SK-N-SH (cell line): ENCODE results near the gene TPCN2. TPM values are rescaled to one million over a fixed set of nuclear protein-coding genes. Genes with fewer than 3 reads are reported as not detected.

Experiments
- CTCF ChIA-PET: fragments of 300-600, 350-600 bp; formaldehyde crosslinking; extraction: SDS; loops from one replicate; lab custom pipeline; 2021; lab: Yijun Ruan, JAX
- POLR2A ChIA-PET: fragments of 350-600 bp; sonication (Branson Sonifier 250); formaldehyde crosslinking; extraction: SDS; loops from one replicate; lab custom pipeline; 2020; ENCODE audit warnings: antibody characterized with exemption, inconsistent platforms; lab: Yijun Ruan, JAX
- DNase-seq: peaks from one replicate; pipeline ENCODE4 v3.0.0; 2012
- H2AFZ ChIP-seq: fragments of 200-600 bp; sonication (generic); 2 replicates; pipeline ENCODE4 v1.8.1; 2016; ENCODE audit warnings: antibody characterized with exemption, mild to moderate bottlenecking, low read depth
- H3F3A ChIP-seq: fragments of 200-600 bp; sonication (generic); replicated peaks from 2 replicates; pipeline ENCODE3; 2016; ENCODE audit warnings: antibody characterized with exemption, mild to moderate bottlenecking; ENCODE audit not compliant: insufficient read depth
- H3K27ac ChIP-seq, 2 experiments: fragments of 200-500 bp in 1 of 2; fragments of 200-600 bp in 1 of 2; sonication (Bioruptor generic) in 1 of 2; sonication (generic), shearing (Covaris generic) in 1 of 2; 2 replicates each; pipeline versions ENCODE4 v1.5.1 to v1.6.1; 2014 to 2016; ENCODE audit warnings: low read depth in 2 of 2, inconsistent platforms in 1 of 2, low read length in 1 of 2, mild to moderate bottlenecking in 1 of 2, mixed read lengths in 1 of 2
- H3K27me3 ChIP-seq: fragments of 200-600 bp; sonication (generic), shearing (Covaris generic); 2 replicates; pipeline ENCODE4 v1.6.1; 2016; ENCODE audit warnings: mixed run types; ENCODE audit not compliant: insufficient read depth
- H3K36me3 ChIP-seq, 2 experiments: fragments of 200-500 bp in 1 of 2; fragments of 200-600 bp in 1 of 2; sonication (Bioruptor generic) in 1 of 2; sonication (generic) in 1 of 2; replicated peaks in 1 of 2; 2 replicates each; pipeline versions ENCODE3 to v1.5.1; 2014 to 2016; ENCODE audit warnings: low read length in 1 of 2, mild to moderate bottlenecking in 1 of 2; ENCODE audit not compliant: insufficient read depth in 2 of 2, control insufficient read depth in 1 of 2
- H3K4me1 ChIP-seq, 2 experiments: fragments of 200-500 bp in 1 of 2; fragments of 200-600 bp in 1 of 2; sonication (Bioruptor generic) in 1 of 2; sonication (generic), shearing (Covaris generic) in 1 of 2; 2 replicates each; pipeline versions ENCODE4 v1.5.1 to v1.6.1; 2014 to 2016; ENCODE audit warnings: low read depth in 1 of 2, low read length in 1 of 2, mixed run types in 1 of 2; ENCODE audit not compliant: insufficient read depth in 2 of 2, control insufficient read depth in 1 of 2
- H3K4me2 ChIP-seq: fragments of 200-600 bp; sonication (generic), shearing (Covaris generic); 2 replicates; pipeline ENCODE4 v1.6.1; 2017; ENCODE audit warnings: mixed run types
- H3K4me3 ChIP-seq, 2 experiments: fragments of 200-500 bp in 1 of 2; fragments of 200-600 bp in 1 of 2; sonication (Bioruptor generic) in 1 of 2; sonication (generic), shearing (Covaris generic) in 1 of 2; 2 replicates each; pipeline versions ENCODE4 v1.5.1 to v1.8.1; 2014 to 2016; ENCODE audit warnings: low read depth in 2 of 2, inconsistent platforms in 1 of 2, low read length in 1 of 2, mild to moderate bottlenecking in 1 of 2, mixed read lengths in 1 of 2, moderate library complexity in 1 of 2
- H3K79me2 ChIP-seq: fragments of 200-600 bp; sonication (generic); 2 replicates; pipeline ENCODE4 v1.8.1; 2017; ENCODE audit warnings: mild to moderate bottlenecking; ENCODE audit not compliant: insufficient read depth
- H3K9ac ChIP-seq: fragments of 200-600 bp; sonication (generic); 2 replicates; pipeline ENCODE4 v1.6.1; 2017; ENCODE audit warnings: mixed run types
- H3K9me2 ChIP-seq: fragments of 200-600 bp; sonication (generic); 2 replicates; pipeline ENCODE4 v1.6.1; 2017; ENCODE audit warnings: mixed run types
- H3K9me3 ChIP-seq: fragments of 200-600 bp; sonication (generic); 2 replicates; pipeline ENCODE4 v1.6.1; 2017; ENCODE audit warnings: mixed run types, mild to moderate bottlenecking, moderate library complexity
- H4K20me1 ChIP-seq: fragments of 200-600 bp; sonication (generic); 2 replicates; pipeline ENCODE4 v1.6.1; 2017; ENCODE audit warnings: mild to moderate bottlenecking, mixed run types; ENCODE audit not compliant: insufficient read depth
- CHD2 ChIP-seq: fragments of 150-350 bp; IDR thresholded peaks from 2 replicates; pipeline ENCODE4 v1.6.1; 2018; ENCODE audit warnings: low read length; ENCODE audit not compliant: partially characterized antibody
- EZH2phosphoT487 ChIP-seq: fragments of 200-600 bp; sonication (generic); IDR thresholded peaks from 2 replicates; pipeline ENCODE4 v1.6.1; 2017; ENCODE audit warnings: low read depth, mixed run types, mild to moderate bottlenecking, antibody characterized with exemption, moderate library complexity, borderline replicate concordance
- FOSL2 ChIP-seq: IDR thresholded peaks from 2 replicates; pipeline ENCODE4 v1.4.0; 2012; ENCODE audit warnings: low read depth, mild to moderate bottlenecking, moderate library complexity, borderline replicate concordance
- FOXJ3 ChIP-seq: sonication (generic); formaldehyde crosslinking; IDR thresholded peaks from 2 replicates; pipeline ENCODE4 v1.5.1; 2020; ENCODE audit warnings: mild to moderate bottlenecking, missing genetic modification reagents
- GATA2 ChIP-seq: sonication (generic); formaldehyde crosslinking; IDR thresholded peaks from 2 replicates; pipeline ENCODE4 v1.5.0; 2020; ENCODE audit warnings: mild to moderate bottlenecking, missing genetic modification reagents
- MXI1 ChIP-seq: IDR thresholded peaks from 2 replicates; pipeline ENCODE4 v1.6.1; 2012; ENCODE audit warnings: mild to moderate bottlenecking, low read depth, low read length, improper control_type of control experiment
- RAD21 ChIP-seq: IDR thresholded peaks from 2 replicates; pipeline ENCODE4 v1.6.1; 2012; ENCODE audit warnings: mild to moderate bottlenecking, low read length
- RFX5 ChIP-seq: IDR thresholded peaks from 2 replicates; pipeline ENCODE4 v1.6.1; 2012; ENCODE audit warnings: mild to moderate bottlenecking, improper control_type of control experiment, low read length
- RXRA ChIP-seq: IDR thresholded peaks from 2 replicates; pipeline ENCODE4 v1.4.0; 2012; ENCODE audit warnings: low read depth, mild to moderate bottlenecking, borderline replicate concordance
- SIN3A ChIP-seq: IDR thresholded peaks from 2 replicates; pipeline ENCODE4 v1.6.1; 2012; ENCODE audit warnings: low read depth, mild to moderate bottlenecking, low read length, moderate library complexity, borderline replicate concordance
- TAF1 ChIP-seq: IDR thresholded peaks from 2 replicates; pipeline ENCODE4 v1.6.1; 2012; ENCODE audit warnings: low read depth, mild to moderate bottlenecking, low read length, moderate library complexity, borderline replicate concordance
- TCF12 ChIP-seq: IDR thresholded peaks from 2 replicates; pipeline ENCODE4 v1.4.0; 2012
- YY1 ChIP-seq: IDR thresholded peaks from 2 replicates; pipeline ENCODE4 v1.4.0; 2012; ENCODE audit warnings: low read depth, mild to moderate bottlenecking
- WGBS: methylation state at CpG from one replicate; pipeline ENCODE4 v1.1.6; 2017; ENCODE audit warnings: low lambda C conversion rate; 5-methylcytosine and 5-hydroxymethylcytosine counted together
- polyA plus RNA-seq, 3 experiments: library from polyadenylated mRNA; depleted of rRNA; stranded (reverse); fragments of >200 nt; gene quantifications; 2 replicates each; pipeline ENCODE4 v1.2.3, GENCODE V29; 2012
- TF ChIP-seq, protein P1 (sequence below): IDR thresholded peaks from 2 replicates; pipeline ENCODE4 v1.6.1; 2012; ENCODE audit warnings: mild to moderate bottlenecking, low read depth, low read length, moderate library complexity
- TF ChIP-seq, protein P2 (sequence below): IDR thresholded peaks from 2 replicates; pipeline ENCODE4 v1.4.0; 2012; ENCODE audit warnings: low read depth, borderline replicate concordance
- TF ChIP-seq, protein P3 (sequence below): IDR thresholded peaks from 2 replicates; pipeline ENCODE4 v1.4.0; 2012; ENCODE audit warnings: low read depth
- TF ChIP-seq, protein P4 (sequence below): IDR thresholded peaks from 2 replicates; pipeline ENCODE4; 2012
- TF ChIP-seq, protein P5 (sequence below): fragments of 200-600 bp; sonication (generic); IDR thresholded peaks from 2 replicates; pipeline ENCODE4 v1.6.1; 2017; ENCODE audit warnings: antibody characterized with exemption, mild to moderate bottlenecking, moderate library complexity

Gene TPCN2
- polyA plus RNA-seq, 1 of the 3 experiments (the other 2 are of a cell fraction), result 8.7 TPM

DNA sequence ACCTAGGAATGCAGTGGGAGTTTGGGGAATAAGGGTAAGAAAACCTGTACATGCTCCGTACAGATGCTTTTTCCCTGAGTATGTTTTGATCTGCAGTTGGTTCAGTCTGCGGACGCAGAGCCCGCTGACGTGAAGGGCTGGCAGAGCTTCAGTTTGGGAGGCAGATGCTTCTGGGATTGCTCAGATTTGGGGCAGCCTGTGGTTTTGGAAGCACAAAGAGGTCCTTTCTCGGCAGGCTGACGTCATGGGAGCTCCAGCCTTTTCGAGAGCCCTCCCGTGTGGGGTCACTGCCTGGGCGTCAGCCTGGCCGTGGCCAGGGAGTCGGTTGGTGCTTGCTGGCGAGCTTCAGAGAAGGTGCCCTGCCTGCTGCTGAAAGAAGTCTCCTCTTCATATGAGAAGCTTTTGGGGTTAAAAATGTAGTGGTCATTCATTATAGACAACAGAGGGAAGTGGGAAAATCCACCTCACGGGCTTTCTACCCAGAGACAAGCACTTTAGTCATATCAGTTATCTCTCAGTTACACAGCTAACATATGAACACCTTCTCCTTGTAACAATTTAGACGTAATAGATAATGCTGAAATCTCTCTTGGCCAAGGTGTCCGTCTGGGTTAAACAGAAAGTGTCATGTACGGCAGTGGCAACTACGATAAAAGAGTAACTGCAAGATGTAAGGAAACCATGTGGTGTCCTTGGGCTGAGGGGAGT is 26.8 kb downstream of the TPCN2 start:
- TF ChIP-seq TCF12 (peak; percentile 58), YY1 (no peak), TAF1 (no peak), RAD21 (no peak), FOSL2 (peak; percentile 35; the same call in 1 of the 2 replicates), RXRA (peak; percentile 60), GATA2 (no peak), CHD2 (no peak), MXI1 (no peak), RFX5 (no peak), SIN3A (no peak), FOXJ3 (CRISPR knock-in tag) (no peak), EZH2phosphoT487 (no peak)
- TF ChIP-seq, protein P1, sequence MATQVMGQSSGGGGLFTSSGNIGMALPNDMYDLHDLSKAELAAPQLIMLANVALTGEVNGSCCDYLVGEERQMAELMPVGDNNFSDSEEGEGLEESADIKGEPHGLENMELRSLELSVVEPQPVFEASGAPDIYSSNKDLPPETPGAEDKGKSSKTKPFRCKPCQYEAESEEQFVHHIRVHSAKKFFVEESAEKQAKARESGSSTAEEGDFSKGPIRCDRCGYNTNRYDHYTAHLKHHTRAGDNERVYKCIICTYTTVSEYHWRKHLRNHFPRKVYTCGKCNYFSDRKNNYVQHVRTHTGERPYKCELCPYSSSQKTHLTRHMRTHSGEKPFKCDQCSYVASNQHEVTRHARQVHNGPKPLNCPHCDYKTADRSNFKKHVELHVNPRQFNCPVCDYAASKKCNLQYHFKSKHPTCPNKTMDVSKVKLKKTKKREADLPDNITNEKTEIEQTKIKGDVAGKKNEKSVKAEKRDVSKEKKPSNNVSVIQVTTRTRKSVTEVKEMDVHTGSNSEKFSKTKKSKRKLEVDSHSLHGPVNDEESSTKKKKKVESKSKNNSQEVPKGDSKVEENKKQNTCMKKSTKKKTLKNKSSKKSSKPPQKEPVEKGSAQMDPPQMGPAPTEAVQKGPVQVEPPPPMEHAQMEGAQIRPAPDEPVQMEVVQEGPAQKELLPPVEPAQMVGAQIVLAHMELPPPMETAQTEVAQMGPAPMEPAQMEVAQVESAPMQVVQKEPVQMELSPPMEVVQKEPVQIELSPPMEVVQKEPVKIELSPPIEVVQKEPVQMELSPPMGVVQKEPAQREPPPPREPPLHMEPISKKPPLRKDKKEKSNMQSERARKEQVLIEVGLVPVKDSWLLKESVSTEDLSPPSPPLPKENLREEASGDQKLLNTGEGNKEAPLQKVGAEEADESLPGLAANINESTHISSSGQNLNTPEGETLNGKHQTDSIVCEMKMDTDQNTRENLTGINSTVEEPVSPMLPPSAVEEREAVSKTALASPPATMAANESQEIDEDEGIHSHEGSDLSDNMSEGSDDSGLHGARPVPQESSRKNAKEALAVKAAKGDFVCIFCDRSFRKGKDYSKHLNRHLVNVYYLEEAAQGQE, result no peak
- TF ChIP-seq, protein P2, sequence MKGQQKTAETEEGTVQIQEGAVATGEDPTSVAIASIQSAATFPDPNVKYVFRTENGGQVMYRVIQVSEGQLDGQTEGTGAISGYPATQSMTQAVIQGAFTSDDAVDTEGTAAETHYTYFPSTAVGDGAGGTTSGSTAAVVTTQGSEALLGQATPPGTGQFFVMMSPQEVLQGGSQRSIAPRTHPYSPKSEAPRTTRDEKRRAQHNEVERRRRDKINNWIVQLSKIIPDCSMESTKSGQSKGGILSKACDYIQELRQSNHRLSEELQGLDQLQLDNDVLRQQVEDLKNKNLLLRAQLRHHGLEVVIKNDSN, result no peak
- TF ChIP-seq, protein P3, sequence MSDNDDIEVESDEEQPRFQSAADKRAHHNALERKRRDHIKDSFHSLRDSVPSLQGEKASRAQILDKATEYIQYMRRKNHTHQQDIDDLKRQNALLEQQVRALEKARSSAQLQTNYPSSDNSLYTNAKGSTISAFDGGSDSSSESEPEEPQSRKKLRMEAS, result 0 out of 2 replicates have a peak, but pooled peaks have one; percentile 18
- TF ChIP-seq, protein P4, sequence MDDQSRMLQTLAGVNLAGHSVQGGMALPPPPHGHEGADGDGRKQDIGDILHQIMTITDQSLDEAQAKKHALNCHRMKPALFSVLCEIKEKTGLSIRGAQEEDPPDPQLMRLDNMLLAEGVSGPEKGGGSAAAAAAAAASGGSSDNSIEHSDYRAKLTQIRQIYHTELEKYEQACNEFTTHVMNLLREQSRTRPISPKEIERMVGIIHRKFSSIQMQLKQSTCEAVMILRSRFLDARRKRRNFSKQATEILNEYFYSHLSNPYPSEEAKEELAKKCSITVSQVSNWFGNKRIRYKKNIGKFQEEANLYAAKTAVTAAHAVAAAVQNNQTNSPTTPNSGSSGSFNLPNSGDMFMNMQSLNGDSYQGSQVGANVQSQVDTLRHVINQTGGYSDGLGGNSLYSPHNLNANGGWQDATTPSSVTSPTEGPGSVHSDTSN, result no peak
- TF ChIP-seq, protein P5, sequence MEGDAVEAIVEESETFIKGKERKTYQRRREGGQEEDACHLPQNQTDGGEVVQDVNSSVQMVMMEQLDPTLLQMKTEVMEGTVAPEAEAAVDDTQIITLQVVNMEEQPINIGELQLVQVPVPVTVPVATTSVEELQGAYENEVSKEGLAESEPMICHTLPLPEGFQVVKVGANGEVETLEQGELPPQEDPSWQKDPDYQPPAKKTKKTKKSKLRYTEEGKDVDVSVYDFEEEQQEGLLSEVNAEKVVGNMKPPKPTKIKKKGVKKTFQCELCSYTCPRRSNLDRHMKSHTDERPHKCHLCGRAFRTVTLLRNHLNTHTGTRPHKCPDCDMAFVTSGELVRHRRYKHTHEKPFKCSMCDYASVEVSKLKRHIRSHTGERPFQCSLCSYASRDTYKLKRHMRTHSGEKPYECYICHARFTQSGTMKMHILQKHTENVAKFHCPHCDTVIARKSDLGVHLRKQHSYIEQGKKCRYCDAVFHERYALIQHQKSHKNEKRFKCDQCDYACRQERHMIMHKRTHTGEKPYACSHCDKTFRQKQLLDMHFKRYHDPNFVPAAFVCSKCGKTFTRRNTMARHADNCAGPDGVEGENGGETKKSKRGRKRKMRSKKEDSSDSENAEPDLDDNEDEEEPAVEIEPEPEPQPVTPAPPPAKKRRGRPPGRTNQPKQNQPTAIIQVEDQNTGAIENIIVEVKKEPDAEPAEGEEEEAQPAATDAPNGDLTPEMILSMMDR, result no peak
- CTCF ChIA-PET, result interaction anchor here (0.6 kb wide), 1 partner anchor 473 kb away, joined by 3 read pairs; no protein-coding TSS in a partner anchor
- Histone ChIP-seq H2AFZ (no peak overlapping the region), H3K9ac (no peak overlapping the region), H3K9me3 (no peaks in the 10 kb centered on the region), H3K9me2 (no peaks in the 10 kb centered on the region), H3K4me1 (peaks cover 0 to 7% of the 10 kb centered on the region in 2 experiments; a peak in 2 of 4 replicates), H3K4me2 (no peak overlapping the region), H4K20me1 (no peaks in the 10 kb centered on the region), H3F3A (no peaks in the 10 kb centered on the region), H3K36me3 (peaks cover 0 to 11% of the 10 kb centered on the region in 2 experiments), H3K27me3 (no peaks in the 10 kb centered on the region), H3K4me3 (no peak overlapping the region), H3K27ac (peak overlapping the region in 1 of 2 experiments; percentile 33; a peak in 1 of 4 replicates), H3K79me2 (no peaks in the 10 kb centered on the region)
- 86% methylated on average over 17 of the region's 18 CpGs for WGBS
- no peak for DNase-seq
- POLR2A ChIA-PET, result no interaction called here
